GM12878 (cell line): ENCODE data around the gene PRM1. TPM values are rescaled to one million over a fixed set of nuclear protein-coding genes. Genes with fewer than 3 reads are reported as not detected.

Experiments used
- BHLHE40 ChIP-seq, 2 experiments: fragments of 450-650 bp in 1 of 2; IDR thresholded peaks; 2 replicates each; pipeline ENCODE4 v1.6.1; 2011 to 2017; ENCODE audit warnings: low read depth in 2 of 2, borderline replicate concordance in 1 of 2, improper control_type of control experiment in 1 of 2, low read length in 1 of 2, mild to moderate bottlenecking in 1 of 2
- CREB1 ChIP-seq: IDR thresholded peaks from 2 replicates; pipeline ENCODE4 v1.6.1; 2012; ENCODE audit warnings: low read depth, mild to moderate bottlenecking, inconsistent platforms
- CREM ChIP-seq: IDR thresholded peaks from 2 replicates; pipeline ENCODE4 v1.6.1; 2014; ENCODE audit warnings: antibody characterized with exemption, low read depth
- DPF2 ChIP-seq: fragments of 450-650 bp; IDR thresholded peaks from 2 replicates; pipeline ENCODE4 v1.6.1; 2017; ENCODE audit warnings: mild to moderate bottlenecking
- EP300 ChIP-seq, 2 experiments: fragments of 150-350 bp in 1 of 2; IDR thresholded peaks; 2 replicates each; pipeline ENCODE4 v1.6.1; 2011 to 2012; ENCODE audit warnings: low read depth in 2 of 2, low read length in 2 of 2, borderline replicate concordance in 1 of 2, improper control_type of control experiment in 1 of 2, inconsistent platforms in 1 of 2; ENCODE audit not compliant: control insufficient read depth in 1 of 2
- HDGF ChIP-seq: fragments of 450-650 bp; IDR thresholded peaks from 2 replicates; pipeline ENCODE4 v1.6.1; 2016; ENCODE audit warnings: antibody characterized with exemption
- NFYA ChIP-seq: IDR thresholded peaks from 2 replicates; pipeline ENCODE4 v1.6.1; 2011; ENCODE audit warnings: low read depth, mild to moderate bottlenecking, low read length, improper control_type of control experiment, borderline replicate concordance
- NFYB ChIP-seq: IDR thresholded peaks from 2 replicates; pipeline ENCODE4 v1.6.1; 2011; ENCODE audit warnings: low read depth, mild to moderate bottlenecking, low read length, improper control_type of control experiment, moderate library complexity; ENCODE audit not compliant: insufficient read depth
- NR2C2 ChIP-seq: IDR thresholded peaks from 2 replicates; pipeline ENCODE4 v1.6.1; 2011; ENCODE audit warnings: borderline replicate concordance, low read depth; ENCODE audit not compliant: control insufficient read depth, insufficient read length
- RAD21 ChIP-seq: IDR thresholded peaks from 2 replicates; pipeline ENCODE4 v1.6.1; 2011; ENCODE audit warnings: mild to moderate bottlenecking, low read depth, low read length, moderate library complexity; ENCODE audit not compliant: insufficient read depth
- RBBP5 ChIP-seq: fragments of 200-600 bp; sonication (generic); conservative IDR thresholded peaks from 2 replicates; pipeline ENCODE4 v1.6.1; 2016
- RCOR1 ChIP-seq: conservative IDR thresholded peaks from 2 replicates; pipeline ENCODE4 v1.6.1; 2012; ENCODE audit warnings: low read depth, low read length, improper control_type of control experiment
- SMAD5 ChIP-seq: IDR thresholded peaks from 2 replicates; pipeline ENCODE4 v1.6.1; 2016; ENCODE audit warnings: antibody characterized with exemption, low read depth
- SMARCA5 ChIP-seq: fragments of 450-650 bp; IDR thresholded peaks from 2 replicates; pipeline ENCODE4 v1.6.1; 2017; ENCODE audit warnings: mild to moderate bottlenecking
- SMC3 ChIP-seq: IDR thresholded peaks from 2 replicates; pipeline ENCODE4 v1.6.1; 2011; ENCODE audit warnings: low read length, improper control_type of control experiment, borderline replicate concordance
- SP1 ChIP-seq: IDR thresholded peaks from one replicate; pipeline ENCODE4 v1.6.1; 2011; ENCODE audit warnings: low read depth, low read length
- SPI1 ChIP-seq: IDR thresholded peaks from 2 replicates; pipeline ENCODE4 v1.6.1; 2011; ENCODE audit warnings: low read depth, mild to moderate bottlenecking, low read length, moderate library complexity, borderline replicate concordance; ENCODE audit not compliant: insufficient read depth
- TCF12 ChIP-seq: IDR thresholded peaks from 2 replicates; pipeline ENCODE4 v1.6.1; 2011; ENCODE audit warnings: low read depth, mild to moderate bottlenecking, low read length
- ZNF217 ChIP-seq: fragments of 450-650 bp; IDR thresholded peaks from 2 replicates; pipeline ENCODE4 v1.6.1; 2017; ENCODE audit warnings: antibody characterized with exemption, mild to moderate bottlenecking
- polyA plus RNA-seq, 11 experiments: library from polyadenylated mRNA; depleted of rRNA in 4 of 11; unstranded in 6 of 11; stranded (reverse) in 5 of 11; fragments of >200 nt; fragmentation: Nextera tagmentation in 4 of 11; fragmentation: Illumina TruSeq in 1 of 11; extraction: Ambion mirVana in 4 of 11; extraction: Trizol in 1 of 11; gene quantifications; 1 replicate in 1 of 11; 2 replicates in 10 of 11; pipeline versions ENCODE4 v1.2.1 to v1.2.3, GENCODE V29; 2011 to 2016; ENCODE audit warnings: inconsistent platforms in 2 of 11, missing spikeins in 2 of 11, low read depth in 1 of 11
- total RNA-seq, 4 experiments: library from RNA; depleted of rRNA in 3 of 4; stranded (reverse); fragments of >200 nt in 3 of 4; fragmentation: Illumina TruSeq in 1 of 4; extraction: Trizol in 1 of 4; gene quantifications; 2 replicates each; pipeline versions ENCODE4 v1.2.1 to v1.2.3, GENCODE V29; 2013 to 2021
- TF ChIP-seq, protein P1 (sequence below): fragments of 450-650 bp; IDR thresholded peaks from 2 replicates; pipeline ENCODE4 v1.6.1; 2017; ENCODE audit warnings: borderline replicate concordance
- TF ChIP-seq, protein P2 (sequence below): IDR thresholded peaks from 2 replicates; pipeline ENCODE4 v1.6.1; 2012; ENCODE audit warnings: improper control_type of control experiment, low read depth, low read length; ENCODE audit not compliant: insufficient replicate concordance
- TF ChIP-seq, protein P3 (sequence below): IDR thresholded peaks from 2 replicates; pipeline ENCODE4 v1.6.1; 2012; ENCODE audit warnings: low read depth, low read length, improper control_type of control experiment
- TF ChIP-seq, protein P4 (sequence below): IDR thresholded peaks from 2 replicates; pipeline ENCODE4 v1.6.1; 2012; ENCODE audit warnings: low read length, inconsistent platforms

PRM1 gene
- total and polyA plus RNA-seq, 10 of the 15 experiments (the other 5 are each of a cell fraction or from before 2014, with no cell fraction given) = 0.20 TPM; not detected in 9

DNA sequence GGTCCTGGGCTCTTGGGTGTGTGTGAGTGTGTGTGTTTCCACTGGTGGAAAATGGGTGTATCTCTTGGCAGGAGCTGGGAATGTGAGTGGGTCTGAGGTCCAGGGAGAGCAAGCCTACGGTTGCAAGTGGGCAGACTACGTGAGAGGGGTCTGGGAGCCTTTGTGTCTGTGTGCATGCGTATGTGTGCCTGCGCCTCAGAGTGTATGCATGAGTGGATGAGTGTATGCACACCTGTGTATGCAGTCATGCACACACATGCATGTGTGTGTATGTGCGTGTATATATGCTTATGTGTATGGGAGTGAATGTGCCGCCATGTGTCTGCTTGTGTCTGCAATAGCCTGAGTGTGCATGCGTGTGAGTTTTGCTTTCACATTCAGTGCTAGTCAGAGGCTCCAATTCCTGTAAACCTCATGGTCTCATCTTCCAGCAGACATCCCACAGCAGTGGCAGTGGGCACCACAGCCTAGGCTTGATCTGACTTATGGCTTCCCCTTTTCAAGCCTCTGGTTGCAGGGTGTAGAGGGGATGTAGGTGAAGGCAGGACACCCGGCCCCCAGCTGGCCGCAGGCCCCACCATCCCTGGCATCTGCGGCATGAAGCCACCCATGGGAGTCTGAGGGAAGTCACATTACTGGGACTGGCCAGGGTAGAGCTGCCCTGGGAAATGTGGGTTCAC lies 44.4 kb upstream of the PRM1 start (continued):
- TF ChIP-seq SPI1 (peak; percentile 80), BHLHE40 (IDR thresholded peaks at IDR 0.05; ENCODE audit: borderline replicate concordance in 1 of 2, low read depth in 2 of 2, low read length in 1 of 2) (peak; percentile 17 to 53; a peak in 1 of 4 replicates), RBBP5 (no peak), RAD21 (no peak), SMC3 (no peak; the same call in 1 of the 2 replicates), EP300 (IDR thresholded peaks at IDR 0.05; ENCODE audit: borderline replicate concordance in 1 of 2, control insufficient read depth in 1 of 2, low read depth in 2 of 2, low read length in 2 of 2) (0 out of 4 replicates have a peak, but pooled peaks of 1 of the 2 experiments have one; percentile 41), NFYA (no peak), RCOR1 (no peak), SMARCA5 (peak; percentile 65; the same call in 1 of the 2 replicates), NFYB (no peak), CREM (no peak), HDGF (0 out of 2 replicates have a peak, but pooled peaks have one; percentile 45), NR2C2 (no peak), ZNF217 (no peak), SP1 (no peak), TCF12 (peak; percentile 50; the same call in 1 of the 2 replicates), DPF2 (peak; percentile 43; the same call in 1 of the 2 replicates), SMAD5 (no peak), CREB1 (no peak)
- TF ChIP-seq, protein P1, sequence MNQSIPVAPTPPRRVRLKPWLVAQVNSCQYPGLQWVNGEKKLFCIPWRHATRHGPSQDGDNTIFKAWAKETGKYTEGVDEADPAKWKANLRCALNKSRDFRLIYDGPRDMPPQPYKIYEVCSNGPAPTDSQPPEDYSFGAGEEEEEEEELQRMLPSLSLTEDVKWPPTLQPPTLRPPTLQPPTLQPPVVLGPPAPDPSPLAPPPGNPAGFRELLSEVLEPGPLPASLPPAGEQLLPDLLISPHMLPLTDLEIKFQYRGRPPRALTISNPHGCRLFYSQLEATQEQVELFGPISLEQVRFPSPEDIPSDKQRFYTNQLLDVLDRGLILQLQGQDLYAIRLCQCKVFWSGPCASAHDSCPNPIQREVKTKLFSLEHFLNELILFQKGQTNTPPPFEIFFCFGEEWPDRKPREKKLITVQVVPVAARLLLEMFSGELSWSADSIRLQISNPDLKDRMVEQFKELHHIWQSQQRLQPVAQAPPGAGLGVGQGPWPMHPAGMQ = no peak
- TF ChIP-seq, protein P2, sequence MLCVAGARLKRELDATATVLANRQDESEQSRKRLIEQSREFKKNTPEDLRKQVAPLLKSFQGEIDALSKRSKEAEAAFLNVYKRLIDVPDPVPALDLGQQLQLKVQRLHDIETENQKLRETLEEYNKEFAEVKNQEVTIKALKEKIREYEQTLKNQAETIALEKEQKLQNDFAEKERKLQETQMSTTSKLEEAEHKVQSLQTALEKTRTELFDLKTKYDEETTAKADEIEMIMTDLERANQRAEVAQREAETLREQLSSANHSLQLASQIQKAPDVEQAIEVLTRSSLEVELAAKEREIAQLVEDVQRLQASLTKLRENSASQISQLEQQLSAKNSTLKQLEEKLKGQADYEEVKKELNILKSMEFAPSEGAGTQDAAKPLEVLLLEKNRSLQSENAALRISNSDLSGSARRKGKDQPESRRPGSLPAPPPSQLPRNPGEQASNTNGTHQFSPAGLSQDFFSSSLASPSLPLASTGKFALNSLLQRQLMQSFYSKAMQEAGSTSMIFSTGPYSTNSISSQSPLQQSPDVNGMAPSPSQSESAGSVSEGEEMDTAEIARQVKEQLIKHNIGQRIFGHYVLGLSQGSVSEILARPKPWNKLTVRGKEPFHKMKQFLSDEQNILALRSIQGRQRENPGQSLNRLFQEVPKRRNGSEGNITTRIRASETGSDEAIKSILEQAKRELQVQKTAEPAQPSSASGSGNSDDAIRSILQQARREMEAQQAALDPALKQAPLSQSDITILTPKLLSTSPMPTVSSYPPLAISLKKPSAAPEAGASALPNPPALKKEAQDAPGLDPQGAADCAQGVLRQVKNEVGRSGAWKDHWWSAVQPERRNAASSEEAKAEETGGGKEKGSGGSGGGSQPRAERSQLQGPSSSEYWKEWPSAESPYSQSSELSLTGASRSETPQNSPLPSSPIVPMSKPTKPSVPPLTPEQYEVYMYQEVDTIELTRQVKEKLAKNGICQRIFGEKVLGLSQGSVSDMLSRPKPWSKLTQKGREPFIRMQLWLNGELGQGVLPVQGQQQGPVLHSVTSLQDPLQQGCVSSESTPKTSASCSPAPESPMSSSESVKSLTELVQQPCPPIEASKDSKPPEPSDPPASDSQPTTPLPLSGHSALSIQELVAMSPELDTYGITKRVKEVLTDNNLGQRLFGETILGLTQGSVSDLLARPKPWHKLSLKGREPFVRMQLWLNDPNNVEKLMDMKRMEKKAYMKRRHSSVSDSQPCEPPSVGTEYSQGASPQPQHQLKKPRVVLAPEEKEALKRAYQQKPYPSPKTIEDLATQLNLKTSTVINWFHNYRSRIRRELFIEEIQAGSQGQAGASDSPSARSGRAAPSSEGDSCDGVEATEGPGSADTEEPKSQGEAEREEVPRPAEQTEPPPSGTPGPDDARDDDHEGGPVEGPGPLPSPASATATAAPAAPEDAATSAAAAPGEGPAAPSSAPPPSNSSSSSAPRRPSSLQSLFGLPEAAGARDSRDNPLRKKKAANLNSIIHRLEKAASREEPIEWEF = peak; percentile 33
- TF ChIP-seq, protein P3, sequence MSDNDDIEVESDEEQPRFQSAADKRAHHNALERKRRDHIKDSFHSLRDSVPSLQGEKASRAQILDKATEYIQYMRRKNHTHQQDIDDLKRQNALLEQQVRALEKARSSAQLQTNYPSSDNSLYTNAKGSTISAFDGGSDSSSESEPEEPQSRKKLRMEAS = 0 out of 2 replicates have a peak, but pooled peaks have one; percentile 15
- TF ChIP-seq, protein P4, sequence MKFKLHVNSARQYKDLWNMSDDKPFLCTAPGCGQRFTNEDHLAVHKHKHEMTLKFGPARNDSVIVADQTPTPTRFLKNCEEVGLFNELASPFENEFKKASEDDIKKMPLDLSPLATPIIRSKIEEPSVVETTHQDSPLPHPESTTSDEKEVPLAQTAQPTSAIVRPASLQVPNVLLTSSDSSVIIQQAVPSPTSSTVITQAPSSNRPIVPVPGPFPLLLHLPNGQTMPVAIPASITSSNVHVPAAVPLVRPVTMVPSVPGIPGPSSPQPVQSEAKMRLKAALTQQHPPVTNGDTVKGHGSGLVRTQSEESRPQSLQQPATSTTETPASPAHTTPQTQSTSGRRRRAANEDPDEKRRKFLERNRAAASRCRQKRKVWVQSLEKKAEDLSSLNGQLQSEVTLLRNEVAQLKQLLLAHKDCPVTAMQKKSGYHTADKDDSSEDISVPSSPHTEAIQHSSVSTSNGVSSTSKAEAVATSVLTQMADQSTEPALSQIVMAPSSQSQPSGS = 0 out of 2 replicates have a peak, but pooled peaks have one; percentile 22
